Suprapubic skin (tissue), 4 donors: ENCODE results near the gene KL. TPM values are rescaled to one million over a fixed set of nuclear protein-coding genes. Genes with fewer than 3 reads are reported as not detected.

Experiments used
- DNase-seq, 2 donors: peaks; one replicate each; pipeline ENCODE4 v3.0.0-alpha.2; 2019; ENCODE audit warnings: low spot score in 2 of 2
- H3K27ac ChIP-seq: fragments of 200-600 bp; sonication (generic); one replicate; pipeline ENCODE4 v1.5.1; 2019
- H3K27me3 ChIP-seq: fragments of 200-600 bp; sonication (generic); one replicate; pipeline ENCODE4 v1.5.1; 2019
- H3K36me3 ChIP-seq: fragments of 200-600 bp; sonication (generic); one replicate; pipeline ENCODE4 v1.5.1; 2019
- H3K4me1 ChIP-seq: fragments of 200-600 bp; sonication (generic); one replicate; pipeline ENCODE4 v1.5.1; 2019
- H3K4me3 ChIP-seq: fragments of 200-600 bp; sonication (generic); one replicate; pipeline ENCODE4 v1.5.1; 2019; ENCODE audit warnings: mild to moderate bottlenecking
- H3K9me3 ChIP-seq: fragments of 200-600 bp; sonication (generic); one replicate; pipeline ENCODE4 v1.5.1; 2019
- CTCF ChIP-seq, 2 donors: fragments of 200-600 bp in 1 of 2; fragments of 450-650 bp in 1 of 2; sonication (generic) in 1 of 2; IDR thresholded peaks; one replicate each; pipeline ENCODE4 v1.5.1; 2016 to 2019; ENCODE audit warnings: antibody characterized with exemption in 2 of 2, mild to moderate bottlenecking in 1 of 2, moderate library complexity in 1 of 2
- EP300 ChIP-seq: sonication (generic); formaldehyde crosslinking; IDR thresholded peaks from one replicate; pipeline ENCODE4 v1.6.1; 2017; ENCODE audit warnings: antibody characterized with exemption
- POLR2A ChIP-seq, 2 donors: fragments of 450-650 bp; IDR thresholded peaks; one replicate each; pipeline ENCODE4 v1.6.1; 2017; ENCODE audit warnings: antibody characterized with exemption in 2 of 2, mild to moderate bottlenecking in 2 of 2, moderate library complexity in 2 of 2
- POLR2AphosphoS5 ChIP-seq, 3 donors: sonication (generic); formaldehyde crosslinking; IDR thresholded peaks; one replicate each; pipeline ENCODE4 v1.6.1; 2017; ENCODE audit warnings: antibody characterized with exemption in 3 of 3
- WGBS: methylation state at CpG from one replicate; pipeline ENCODE4 v1.1.5; 2018; 5-methylcytosine and 5-hydroxymethylcytosine counted together
- total RNA-seq, 4 donors: library from RNA; depleted of rRNA; stranded (reverse); fragments of >200 nt; gene quantifications; one replicate each; pipeline ENCODE4 v1.1.0, GENCODE V29; 2016

The KL gene
- total RNA-seq, 4 donors from 2014 or later: 0.95 to 1.6 (median 1.6) TPM

- WGBS: 84% methylated on average over 7 of the region's 7 CpGs
- Histone ChIP-seq H3K27ac (no peak overlapping the region), H3K4me3 (no peak overlapping the region), H3K27me3 (no peaks in the 10 kb centered on the region), H3K36me3 (no peaks in the 10 kb centered on the region), H3K9me3 (no peaks in the 10 kb centered on the region), H3K4me1 (no peaks in the 10 kb centered on the region)
- no peak for DNase-seq
- TF ChIP-seq EP300 (no peak), POLR2A (IDR thresholded peaks at IDR 0.05) (no peak), POLR2AphosphoS5 (IDR thresholded peaks at IDR 0.05) (no peak), CTCF (IDR thresholded peaks at IDR 0.05) (no peak)
These were observed 40.0 kb upstream of the KL start for GRCh38 chr13:32976056-32976805.

DNA sequence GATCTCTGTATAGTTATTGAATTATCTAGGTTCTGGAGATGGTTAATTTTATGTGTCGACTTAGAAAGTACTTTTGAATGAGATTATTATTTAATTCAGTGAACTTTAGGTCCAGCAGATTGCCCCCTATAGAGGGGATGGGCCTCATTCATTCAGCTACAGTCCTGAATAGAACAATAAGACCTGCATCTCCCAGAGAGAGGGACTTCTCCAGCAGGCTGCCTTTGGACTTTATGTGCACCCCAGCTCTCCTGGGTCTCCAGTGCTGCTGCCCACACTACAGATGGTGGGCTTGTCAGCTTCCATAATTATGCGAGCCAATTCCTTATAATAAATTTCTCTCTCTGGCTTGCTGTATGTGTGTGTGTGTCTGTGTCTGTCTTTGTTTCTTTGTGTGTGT, 39.3 kb upstream of the KL start:
- Histone ChIP-seq H3K36me3 (no peaks in the 10 kb centered on the region), H3K9me3 (no peaks in the 10 kb centered on the region), H3K4me3 (no peak overlapping the region), H3K4me1 (no peaks in the 10 kb centered on the region), H3K27ac (no peak overlapping the region), H3K27me3 (no peaks in the 10 kb centered on the region)
- TF ChIP-seq POLR2A (IDR thresholded peaks at IDR 0.05) (no peak), POLR2AphosphoS5 (IDR thresholded peaks at IDR 0.05) (no peak), EP300 (no peak), CTCF (IDR thresholded peaks at IDR 0.05) (no peak)
- DNase-seq: no peak
- 88% methylated on average over 2 of the region's 2 CpGs for WGBS

- Histone ChIP-seq H3K27ac (no peak overlapping the region), H3K9me3 (no peaks in the 10 kb centered on the region), H3K4me3 (no peak overlapping the region), H3K27me3 (no peaks in the 10 kb centered on the region), H3K36me3 (no peaks in the 10 kb centered on the region), H3K4me1 (no peaks in the 10 kb centered on the region)
- WGBS: 76% methylated on average over 7 of the region's 7 CpGs
- DNase-seq: no peak
- TF ChIP-seq CTCF (IDR thresholded peaks at IDR 0.05) (no peak), POLR2A (IDR thresholded peaks at IDR 0.05) (no peak), POLR2AphosphoS5 (IDR thresholded peaks at IDR 0.05) (no peak), EP300 (no peak)
These were observed 38.9 kb upstream of the KL start for GRCh38 chr13:32977321-32977720.

DNA sequence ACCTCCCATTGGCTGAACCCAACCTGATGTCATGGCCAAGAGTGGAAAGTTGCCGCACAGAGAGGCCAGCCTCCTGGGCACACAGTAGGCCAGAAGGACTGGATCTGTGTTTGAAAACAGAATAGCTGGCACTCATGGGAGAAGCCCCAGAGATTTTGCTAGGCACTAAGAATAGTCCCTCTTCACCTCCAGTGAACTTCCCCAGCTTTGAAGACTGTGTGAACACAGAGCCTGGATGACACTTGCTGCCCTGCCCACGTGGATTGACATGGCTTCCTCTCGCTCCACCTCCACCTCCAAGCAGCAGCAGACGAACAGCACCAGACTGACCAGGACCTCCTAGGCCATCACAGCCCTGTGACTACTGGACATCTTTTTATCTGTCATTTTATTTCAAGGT, 37.9 kb upstream of the KL start:
- Histone ChIP-seq H3K27ac (no peak overlapping the region), H3K9me3 (no peaks in the 10 kb centered on the region), H3K36me3 (no peaks in the 10 kb centered on the region), H3K4me1 (no peaks in the 10 kb centered on the region), H3K4me3 (no peak overlapping the region), H3K27me3 (no peaks in the 10 kb centered on the region)
- TF ChIP-seq EP300 (no peak), POLR2A (IDR thresholded peaks at IDR 0.05) (no peak)
- 84% methylated on average over 4 of the region's 4 CpGs for WGBS
- no peak for DNase-seq

GRCh38 chr13:32983058-32983457, 33.2 kb upstream of the KL start:
- H3K4me1 ChIP-seq: no peaks in the 10 kb centered on the region

More at GRCh38 chr13:32983058-32983457, 33.2 kb upstream of the KL start:
- DNase-seq: no peak
- no peaks in the 10 kb centered on the region for H3K27me3 ChIP-seq
- TF ChIP-seq EP300 (no peak), POLR2A (IDR thresholded peaks at IDR 0.05) (no peak), CTCF (IDR thresholded peaks at IDR 0.05) (no peak), POLR2AphosphoS5 (IDR thresholded peaks at IDR 0.05) (no peak)
- H3K27ac ChIP-seq: no peak overlapping the region
- WGBS: 55% methylated on average over 3 of the region's 3 CpGs
- no peaks in the 10 kb centered on the region for H3K9me3 ChIP-seq
- H3K36me3 ChIP-seq: no peaks in the 10 kb centered on the region
- H3K4me3 ChIP-seq: no peak overlapping the region
